HG02943 (cell line): ENCODE results near the gene CCDC78.

Source experiments
- ATAC-seq: cut with Tn5 transposase; IDR thresholded peaks from one replicate; pipeline ENCODE4 v1.9.1; 2021; ENCODE audit warnings: mild to moderate bottlenecking, low read depth, moderate library complexity; ENCODE audit not compliant: unreplicated experiment

The CCDC78 gene

GRCh38 chr16:726188-726437 lies 130 bp downstream of the CCDC78 start:
- no peak for ATAC-seq

- no peak for ATAC-seq
Observed at GRCh38 chr16:725463-726187, 618 bp downstream of the CCDC78 start.

- no peak for ATAC-seq
Observed at GRCh38 chr16:725041-725376, 1.2 kb downstream of the CCDC78 start.

- no peak for ATAC-seq
Observed at GRCh38 chr16:724188-725040, 1.8 kb downstream of the CCDC78 start.

- no peak for ATAC-seq
Observed at GRCh38 chr16:723695-724094, 2.5 kb downstream of the CCDC78 start.

- ATAC-seq, result no peak
Observed at GRCh38 chr16:722835-723633, 3.2 kb downstream of the CCDC78 start.

GRCh38 chr16:721765-722540 lies 4.3 kb downstream of the CCDC78 start:
- no peak for ATAC-seq

- ATAC-seq, result peak; percentile 51
Observed at GRCh38 chr16:720990-721764, 5.1 kb downstream of the CCDC78 start, which contains the start of gene ANTKMT. ANTKMT (plus strand) TSS chr16:721146; CDS start chr16:721275, 129 bp downstream.

GRCh38 chr16:720447-720989 lies 5.7 kb downstream of the CCDC78 start:
- ATAC-seq, result peak; percentile 19

- ATAC-seq, result peak; percentile 5
Observed at GRCh38 chr16:719815-720446, 6.3 kb downstream of the CCDC78 start.

- ATAC-seq, result no peak
Observed at GRCh38 chr16:718922-719321, 7.3 kb downstream of the CCDC78 start.

GRCh38 chr16:718389-718788 lies 7.9 kb downstream of the CCDC78 start:
- no peak for ATAC-seq

- ATAC-seq, result no peak
Observed at GRCh38 chr16:717450-718245, 8.6 kb downstream of the CCDC78 start.

- no peak for ATAC-seq
Observed at GRCh38 chr16:716768-717325, 9.4 kb downstream of the CCDC78 start.

- ATAC-seq, result no peak
Observed at GRCh38 chr16:716200-716568, 10.1 kb downstream of the CCDC78 start.

GRCh38 chr16:715477-716199 lies 10.6 kb downstream of the CCDC78 start:
- no peak for ATAC-seq
